ENCODE measurements around the gene LMOD2. TPM values are rescaled to one million over a fixed set of nuclear protein-coding genes. Genes with fewer than 3 reads are reported as not detected.

Gene LMOD2
- polyA plus RNA-seq, 2 of the 4 experiments (the other 2 are of a cell fraction), result not detected

- TF ChIP-seq NFE2L2 (conservative IDR thresholded peaks at IDR 0.05; ENCODE audit: low read length) (no peak), USF2 (IDR thresholded peaks at IDR 0.05) (no peak), MAZ (IDR thresholded peaks at IDR 0.05; ENCODE audit: borderline replicate concordance, low read depth, low read length) (no peak), CHD4 (IDR thresholded peaks at IDR 0.05; ENCODE audit: borderline replicate concordance) (no peak), EP300 (IDR thresholded peaks at IDR 0.05) (no peak), CHD2 (IDR thresholded peaks at IDR 0.05; ENCODE audit: low read length, partially characterized antibody) (no peak), HOXA7 (CRISPR knock-in tag; IDR thresholded peaks at IDR 0.05) (no peak), HOXB5 (CRISPR knock-in tag; IDR thresholded peaks at IDR 0.05) (no peak), MAFK (IDR thresholded peaks at IDR 0.05; ENCODE audit: partially characterized antibody) (no peak), FOSL2 (IDR thresholded peaks at IDR 0.05) (no peak), FOSL2 (CRISPR knock-in tag; IDR thresholded peaks at IDR 0.05) (no peak), TP53 (CRISPR knock-in tag; IDR thresholded peaks at IDR 0.05) (no peak), RCOR1 (IDR thresholded peaks at IDR 0.05; ENCODE audit: low read depth, low read length) (no peak), EHF (CRISPR knock-in tag; IDR thresholded peaks at IDR 0.05) (no peak), ESRRA (IDR thresholded peaks at IDR 0.05; ENCODE audit: borderline replicate concordance, low read length) (no peak), ELK1 (IDR thresholded peaks at IDR 0.05; ENCODE audit: low read depth, low read length) (no peak), REST (IDR thresholded peaks at IDR 0.05) (no peak), ATOH8 (CRISPR knock-in tag; IDR thresholded peaks at IDR 0.05; ENCODE audit: low read depth) (no peak), HEYL (CRISPR knock-in tag; IDR thresholded peaks at IDR 0.05) (no peak), PBX3 (IDR thresholded peaks at IDR 0.05) (no peak)
- no peak overlapping the region for H3K4me3 ChIP-seq
- H3K4me2 ChIP-seq, result no peak overlapping the region
- POLR2A ChIA-PET, result no interaction called here
- no peak overlapping the region for H3K27ac ChIP-seq
- 0 out of 3 replicates have a peak, but pooled peaks cover 3% of the 10 kb centered on the region for H3K9me3 ChIP-seq
- H3K4me1 ChIP-seq, result no peaks in the 10 kb centered on the region
- DNase-seq (ENCODE audit: low read depth in 1 of 2, low spot score in 1 of 2) (no peak), ATAC-seq (no peak), FAIRE-seq (no peak)
- CTCF ChIA-PET, result interaction anchor here (0.9 kb wide), 1 partner anchor 12 kb away, joined by 5 read pairs; no protein-coding TSS in a partner anchor
These were observed 43.6 kb upstream of the LMOD2 start for GRCh38 chr7:123612024-123612423.

- H3K4me2 ChIP-seq, result no peak overlapping the region
- FAIRE-seq, result no peak
- ChIA-PET POLR2A (no interaction called here), CTCF (interaction anchor here (1.0 to 1.4 kb wide), 2 partner anchors 14 to 22 kb away, joined by 3 read pairs; partner anchors contain the start of gene ASB15)
- H3K9me3 ChIP-seq, result 0 out of 3 replicates have a peak, but pooled peaks cover 3% of the 10 kb centered on the region
- H3K27ac ChIP-seq, result no peak overlapping the region
- 33% methylated on average over 2 of the region's 2 CpGs for WGBS (ENCODE audit: missing lambda C conversion rate)
- H3K4me1 ChIP-seq, result no peaks in the 10 kb centered on the region
- H3K4me3 ChIP-seq, result no peak overlapping the region
- no peak for DNase-seq (ENCODE audit: low read depth in 1 of 2, low spot score in 1 of 2)
- ATAC-seq, result no peak
- TF ChIP-seq BHLHE40 (IDR thresholded peaks at IDR 0.05; ENCODE audit: low read depth, low read length) (no peak), PHF8 (IDR thresholded peaks at IDR 0.05; ENCODE audit: borderline replicate concordance, low read depth) (no peak), HOXB5 (CRISPR knock-in tag; IDR thresholded peaks at IDR 0.05) (no peak), EHF (CRISPR knock-in tag; IDR thresholded peaks at IDR 0.05) (no peak), EHMT2 (IDR thresholded peaks at IDR 0.05; ENCODE audit: low read depth) (no peak), FOXS1 (CRISPR knock-in tag; IDR thresholded peaks at IDR 0.05) (no peak), RCOR1 (IDR thresholded peaks at IDR 0.05; ENCODE audit: low read depth, low read length) (no peak), CBX2 (IDR thresholded peaks at IDR 0.05; ENCODE audit: borderline replicate concordance, low read depth) (no peak)
These were observed 40.3 kb upstream of the LMOD2 start for GRCh38 chr7:123615344-123615743.

All from A549 (cell line).